ENCODE measurements around the gene PRKAB2.
"Not testable (repeated sequence)": the region's sequence is repeated elsewhere in the genome, so short reads cannot be mapped to it uniquely, and the experiment has no call there.

Gene PRKAB2
- 10.0 to 34.2 (median 19.0) reads per million in 18 experiments for total RNA-seq

GRCh38 chr1:147172168-147173016, at the start of gene PRKAB2:
TSS of gene PRKAB2 (minus strand) at chr1:147172470. CDS start at chr1:147172144, 326 bp downstream.
- peak; percentile 96 to 97 for DNase-seq

GRCh38 chr1:147218606-147219005, 46.3 kb upstream of the PRKAB2 start:
- DNase-seq = peak in 1 of 2 donors; percentile 84

GRCh38 chr1:147217141-147217540, 44.9 kb upstream of the PRKAB2 start:
- peak; percentile 12 to 49 for DNase-seq

- no peak for DNase-seq
These were observed 43.9 kb upstream of the PRKAB2 start for GRCh38 chr1:147216124-147216523.

GRCh38 chr1:147215540-147215916, 43.3 kb upstream of the PRKAB2 start:
- DNase-seq = no peak

- no peak for DNase-seq
These were observed 42.7 kb upstream of the PRKAB2 start for GRCh38 chr1:147214842-147215539.

- peak; percentile 31 to 53 for DNase-seq
These were observed 42.1 kb upstream of the PRKAB2 start for GRCh38 chr1:147214325-147214724.

- no peak for DNase-seq
These were observed 41.0 kb upstream of the PRKAB2 start for GRCh38 chr1:147213271-147213670.

- DNase-seq = no peak
These were observed 39.3 kb upstream of the PRKAB2 start for GRCh38 chr1:147211577-147211976.

GRCh38 chr1:147210987-147211386, 38.7 kb upstream of the PRKAB2 start:
- no peak for DNase-seq

GRCh38 chr1:147209825-147210821, 37.9 kb upstream of the PRKAB2 start:
- no peak for DNase-seq

GRCh38 chr1:147208619-147209018, 36.3 kb upstream of the PRKAB2 start:
- no peak for DNase-seq

GRCh38 chr1:147207192-147207591, 34.9 kb upstream of the PRKAB2 start:
- DNase-seq = no peak

- DNase-seq = peak; percentile 5 to 24
These were observed 31.8 kb upstream of the PRKAB2 start for GRCh38 chr1:147204080-147204479.

GRCh38 chr1:147202576-147202975, 30.3 kb upstream of the PRKAB2 start:
- no peak for DNase-seq

GRCh38 chr1:147201786-147202185, 29.5 kb upstream of the PRKAB2 start:
- DNase-seq = no peak

GRCh38 chr1:147201276-147201675, 29.0 kb upstream of the PRKAB2 start:
- DNase-seq = no peak

- DNase-seq = not testable (repeated sequence)
These were observed 25.1 kb upstream of the PRKAB2 start for GRCh38 chr1:147197324-147197723.

- no peak for DNase-seq
These were observed 17.2 kb upstream of the PRKAB2 start for GRCh38 chr1:147189514-147189913.

- no peak for DNase-seq
These were observed 13.2 kb upstream of the PRKAB2 start for GRCh38 chr1:147185432-147185831.

GRCh38 chr1:147177611-147178380, 5.5 kb upstream of the PRKAB2 start:
- no peak for DNase-seq

All from inflammatory macrophage (primary cell).